SK-N-SH treated with all-trans-retinoic acid at 6 μM for 48 hours (cell line): Measurements from ENCODE around the gene EGFLAM.

Experiments
- ATAC-seq: fragments of 200-7000 bp; cut with Tn5 transposase; 3 replicates; pipeline ENCODE4 v1.9.1; 2020; ENCODE audit warnings: mild to moderate bottlenecking, moderate library complexity
- ARNTL ChIP-seq: fragments of 450-650 bp; formaldehyde crosslinking; IDR thresholded peaks from 2 replicates; pipeline ENCODE4 v1.5.0; 2020; ENCODE audit warnings: low read depth, mild to moderate bottlenecking, moderate library complexity, borderline replicate concordance
- BACH2 ChIP-seq: fragments of 250-450 bp; sonication (Bioruptor Pico); IDR thresholded peaks from 2 replicates; pipeline ENCODE4 v1.9.0; 2021; ENCODE audit warnings: mild to moderate bottlenecking, borderline replicate concordance
- CREB5 ChIP-seq: fragments of 250-450 bp; sonication (Bioruptor Pico); IDR thresholded peaks from 2 replicates; pipeline ENCODE4 v1.5.1; 2020; ENCODE audit warnings: low read depth, mild to moderate bottlenecking, moderate library complexity
- CSDC2 ChIP-seq: fragments of 250-450 bp; sonication (Bioruptor Pico); IDR thresholded peaks from 2 replicates; pipeline ENCODE4 v1.5.0; 2020; ENCODE audit warnings: mild to moderate bottlenecking, moderate library complexity
- CSRNP3 ChIP-seq: fragments of 250-450 bp; sonication (Bioruptor Pico); IDR thresholded peaks from 2 replicates; pipeline ENCODE4 v1.5.1; 2021; ENCODE audit warnings: mild to moderate bottlenecking, moderate library complexity
- ESRRG ChIP-seq: fragments of 250-450 bp; sonication (Bioruptor Pico); IDR thresholded peaks from 2 replicates; pipeline ENCODE4 v1.6.1; 2021; ENCODE audit warnings: mild to moderate bottlenecking
- GLIS3 ChIP-seq: fragments of 250-450 bp; sonication (Bioruptor Pico); IDR thresholded peaks from 2 replicates; pipeline ENCODE4 v1.5.0; 2020; ENCODE audit warnings: mild to moderate bottlenecking, moderate library complexity
- ISL1 ChIP-seq: fragments of 250-450 bp; sonication (Bioruptor Pico); IDR thresholded peaks from 2 replicates; pipeline ENCODE4 v2.1.2; 2022; ENCODE audit warnings: mild to moderate bottlenecking, moderate library complexity
- POU6F1 ChIP-seq: fragments of 250-450 bp; sonication (Bioruptor Pico); IDR thresholded peaks from 2 replicates; pipeline ENCODE4 v1.8.0; 2021; ENCODE audit warnings: low read depth, mild to moderate bottlenecking, moderate library complexity, borderline replicate concordance
- PPARA ChIP-seq: fragments of 250-450 bp; sonication (Bioruptor Pico); IDR thresholded peaks from 2 replicates; pipeline ENCODE4 v1.5.0; 2020; ENCODE audit warnings: mild to moderate bottlenecking, borderline replicate concordance
- RARB ChIP-seq: fragments of 250-450 bp; sonication (Bioruptor Pico); IDR thresholded peaks from 2 replicates; pipeline ENCODE4 v1.8.0; 2021; ENCODE audit warnings: mild to moderate bottlenecking, moderate library complexity
- SNAI2 ChIP-seq: fragments of 250-450 bp; sonication (Bioruptor Pico); IDR thresholded peaks from 2 replicates; pipeline ENCODE4 v1.5.0; 2020; ENCODE audit warnings: mild to moderate bottlenecking, moderate library complexity
- TCF4 ChIP-seq: fragments of 250-450 bp; sonication (Bioruptor Pico); IDR thresholded peaks from 2 replicates; pipeline ENCODE4 v1.8.0; 2021; ENCODE audit warnings: mild to moderate bottlenecking, moderate library complexity, borderline replicate concordance
- TOX ChIP-seq: fragments of 250-450 bp; sonication (Bioruptor Pico); IDR thresholded peaks from 2 replicates; pipeline ENCODE4 v1.8.0; 2021; ENCODE audit warnings: mild to moderate bottlenecking, moderate library complexity, borderline replicate concordance
- TSHZ2 ChIP-seq: fragments of 250-450 bp; sonication (Bioruptor Pico); IDR thresholded peaks from 2 replicates; pipeline ENCODE4 v1.5.0; 2020; ENCODE audit warnings: mild to moderate bottlenecking, moderate library complexity
- ZC3H10 ChIP-seq: fragments of 250-450 bp; sonication (Bioruptor Pico); IDR thresholded peaks from 2 replicates; pipeline ENCODE4 v1.5.1; 2021; ENCODE audit warnings: mild to moderate bottlenecking, moderate library complexity
- ZFP3 ChIP-seq: fragments of 250-450 bp; sonication (Bioruptor Pico); IDR thresholded peaks from 2 replicates; pipeline ENCODE4 v1.5.0; 2020; ENCODE audit warnings: mild to moderate bottlenecking, moderate library complexity
- ZFP30 ChIP-seq: fragments of 450-650 bp; formaldehyde crosslinking; IDR thresholded peaks from 2 replicates; pipeline ENCODE4 v1.5.0; 2022; ENCODE audit warnings: mild to moderate bottlenecking, moderate library complexity
- ZNF565 ChIP-seq: fragments of 450-650 bp; formaldehyde crosslinking; conservative IDR thresholded peaks from 2 replicates; pipeline ENCODE4 v1.5.0; 2020; ENCODE audit warnings: low read depth, mild to moderate bottlenecking, moderate library complexity
- ZNF70 ChIP-seq: fragments of 450-650 bp; formaldehyde crosslinking; IDR thresholded peaks from 2 replicates; pipeline ENCODE4 v1.5.0; 2020; ENCODE audit warnings: mild to moderate bottlenecking, moderate library complexity
- ZNF8 ChIP-seq: fragments of 450-650 bp; formaldehyde crosslinking; IDR thresholded peaks from 2 replicates; pipeline ENCODE4 v1.5.0; 2020; ENCODE audit warnings: mild to moderate bottlenecking, moderate library complexity

Gene EGFLAM

GRCh38 chr5:38321978-38322377, 63.6 kb downstream of the EGFLAM start:
- no peak for ATAC-seq
- no peak for TF ChIP-seq TOX
- TF ChIP-seq RARB (CRISPR knock-in tag) = no peak
- TF ChIP-seq ZFP3 (CRISPR knock-in tag) = no peak
- no peak for TF ChIP-seq CREB5

- ATAC-seq = no peak
- no peak for TF ChIP-seq GLIS3 (CRISPR knock-in tag)
- no peak for TF ChIP-seq TCF4 (CRISPR knock-in tag)
- no peak for TF ChIP-seq ZNF565 (CRISPR knock-in tag)
- no peak for TF ChIP-seq ZNF8 (CRISPR knock-in tag)
- no peak for TF ChIP-seq ISL1
- no peak for TF ChIP-seq ESRRG (CRISPR knock-in tag)
- TF ChIP-seq BACH2 (CRISPR knock-in tag) = no peak
- no peak for TF ChIP-seq ZFP3 (CRISPR knock-in tag)
- no peak for TF ChIP-seq ARNTL (CRISPR knock-in tag)
- no peak for TF ChIP-seq ZNF70 (CRISPR knock-in tag)
- TF ChIP-seq ZFP30 (CRISPR knock-in tag) = no peak
- no peak for TF ChIP-seq RARB (CRISPR knock-in tag)
- no peak for TF ChIP-seq PPARA (CRISPR knock-in tag)
- TF ChIP-seq CSDC2 (CRISPR knock-in tag) = no peak
These were observed 65.4 kb downstream of the EGFLAM start for GRCh38 chr5:38323645-38324295.

GRCh38 chr5:38329132-38329715, 70.9 kb downstream of the EGFLAM start:
- TF ChIP-seq ZNF8 (CRISPR knock-in tag) (no peak), CREB5 (no peak), TOX (no peak), SNAI2 (CRISPR knock-in tag) (no peak), CSRNP3 (CRISPR knock-in tag) (no peak), TSHZ2 (CRISPR knock-in tag) (no peak), RARB (CRISPR knock-in tag) (no peak), ARNTL (CRISPR knock-in tag) (no peak), ZC3H10 (CRISPR knock-in tag) (no peak), TCF4 (CRISPR knock-in tag) (no peak), BACH2 (CRISPR knock-in tag) (no peak), ISL1 (no peak), ESRRG (CRISPR knock-in tag) (no peak), ZNF70 (CRISPR knock-in tag) (no peak)
- TF ChIP-seq, all 23 proteins: peak for 0
- no peak for ATAC-seq

GRCh38 chr5:38330207-38330606, 71.8 kb downstream of the EGFLAM start:
- ATAC-seq = no peak
- TF ChIP-seq TSHZ2 (CRISPR knock-in tag) = no peak
- no peak for TF ChIP-seq ZC3H10 (CRISPR knock-in tag)
- no peak for TF ChIP-seq ESRRG (CRISPR knock-in tag)
- no peak for TF ChIP-seq POU6F1
- TF ChIP-seq RARB (CRISPR knock-in tag) = no peak
- TF ChIP-seq BACH2 (CRISPR knock-in tag) = no peak
- no peak for TF ChIP-seq ZNF70 (CRISPR knock-in tag)
- no peak for TF ChIP-seq ZNF8 (CRISPR knock-in tag)
- TF ChIP-seq CREB5 = no peak
- TF ChIP-seq ISL1 = no peak
- no peak for TF ChIP-seq ZNF565 (CRISPR knock-in tag)
